OCI-LY7 (cell line): ENCODE data around the gene ARL15.

Experiments used
- CTCF ChIP-seq: fragments of 200-600 bp; sonication (generic); conservative IDR thresholded peaks from 2 replicates; pipeline ENCODE4 v1.5.1; 2014; ENCODE audit warnings: mild to moderate bottlenecking, antibody characterized with exemption, low read length, moderate library complexity, mixed read lengths
- EZH2phosphoT487 ChIP-seq: fragments of 200-600 bp; sonication (generic); IDR thresholded peaks from 2 replicates; pipeline ENCODE4 v1.6.1; 2018; ENCODE audit warnings: low read depth, borderline replicate concordance, mild to moderate bottlenecking, mixed run types, antibody characterized with exemption, low read length, moderate library complexity, mixed read lengths

GRCh38 chr5:54040018-54040417, 270.4 kb downstream of the ARL15 start:
- TF ChIP-seq CTCF (no peak), EZH2phosphoT487 (no peak)
